ENCODE results near the gene CNIH3.

GRCh38 chr1:224710196-224710595 lies 94.1 kb downstream of the CNIH3 start:
- TF ChIP-seq CTCF (IDR thresholded peaks at IDR 0.05): no peak
- TF ChIP-seq EP300 (IDR thresholded peaks at IDR 0.05): no peak
- no peak for TF ChIP-seq POLR2AphosphoS5 (IDR thresholded peaks at IDR 0.05)

Measured in upper lobe of left lung (tissue), 4 donors.